Activated CD8-positive, alpha-beta memory T cell treated with anti-CD3 and anti-CD28 coated beads, Interleukin-2, amount 50 U/mL, for 4 hours (primary cell): ENCODE results near the gene TWSG1.
"Not testable (repeated sequence)": the region's sequence is repeated elsewhere in the genome, so short reads cannot be mapped to it uniquely, and the experiment has no call there.

Source experiments
- DNase-seq: peaks from one replicate; pipeline ENCODE4 v3.0.0-alpha.2; 2020

TWSG1 gene

DNA sequence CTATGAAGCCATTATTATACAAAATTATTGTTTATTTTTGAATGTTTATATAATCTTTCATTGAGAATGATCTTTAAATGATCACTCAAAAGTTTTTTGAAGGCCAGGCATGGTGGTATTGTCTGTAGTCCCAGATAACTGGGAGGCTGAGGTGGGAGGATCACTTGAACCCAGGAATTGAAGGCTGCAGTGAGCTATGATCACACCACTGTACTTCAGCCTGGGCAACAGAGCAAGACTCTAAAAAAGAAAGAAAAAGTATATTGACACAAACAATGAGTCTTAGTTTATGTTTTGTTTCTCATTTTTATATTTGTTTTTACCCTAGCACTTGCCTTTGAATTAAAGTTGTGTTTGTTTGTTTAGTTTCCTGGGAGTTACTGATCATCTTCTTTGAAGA lies 2.3 kb downstream of the TWSG1 start:
- DNase-seq, result no peak

DNA sequence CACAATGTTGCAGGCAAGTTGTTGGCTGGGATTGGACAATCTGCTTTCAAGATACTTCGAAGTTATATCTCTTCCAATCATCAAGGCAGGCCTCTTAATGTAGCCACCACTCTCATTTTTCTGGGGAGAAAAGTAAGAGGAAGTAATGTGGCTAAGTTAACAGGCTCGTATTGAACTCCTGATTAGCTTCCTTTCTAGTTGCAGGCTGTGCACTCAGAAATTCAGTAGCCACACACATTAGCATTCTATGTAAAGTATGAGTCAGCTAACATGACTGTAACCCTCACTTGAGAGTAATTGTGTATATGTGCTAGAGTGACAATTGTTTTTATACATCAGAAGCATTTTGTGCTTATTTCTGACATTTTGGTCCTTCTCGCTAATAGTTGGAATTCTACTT lies 3.3 kb downstream of the TWSG1 start:
- no peak for DNase-seq

DNA sequence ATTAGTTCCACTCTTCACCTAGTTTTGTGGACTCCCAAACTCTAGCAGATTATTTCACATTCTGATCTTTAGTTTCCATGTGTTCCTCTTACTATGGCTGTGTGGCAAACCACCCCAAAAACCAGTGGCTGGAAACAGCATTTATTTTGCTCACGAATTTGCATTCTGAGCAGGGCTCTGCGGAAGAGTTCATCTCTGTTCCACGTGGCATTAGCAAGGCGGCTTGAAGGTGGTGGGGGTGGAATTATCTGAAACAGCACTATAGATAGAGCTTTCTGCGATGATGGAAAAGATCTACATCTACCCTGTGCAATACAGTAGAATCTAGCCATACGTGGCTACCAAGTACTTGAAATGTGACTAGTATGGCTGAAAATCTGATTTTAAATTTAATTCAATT lies 5.9 kb downstream of the TWSG1 start:
- no peak for DNase-seq

DNA sequence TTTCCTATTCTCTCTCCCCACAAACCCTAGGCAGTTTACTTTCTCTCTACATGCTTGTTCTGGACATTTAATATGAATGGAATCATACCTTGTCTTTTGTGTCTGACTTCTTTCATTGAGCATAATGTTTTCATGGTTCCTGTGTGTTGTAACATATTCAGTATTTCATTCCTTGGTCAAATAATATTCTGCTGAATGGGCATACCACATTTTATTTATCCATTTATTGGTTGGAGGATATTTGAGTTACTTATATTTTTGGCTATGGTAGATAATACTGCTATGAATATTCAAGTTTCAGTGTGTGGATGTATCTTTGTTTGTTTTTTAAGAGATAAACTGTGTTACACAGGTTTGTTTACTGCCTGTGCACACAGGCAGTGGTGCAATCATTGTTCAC lies 9.0 kb downstream of the TWSG1 start:
- no peak for DNase-seq

DNA sequence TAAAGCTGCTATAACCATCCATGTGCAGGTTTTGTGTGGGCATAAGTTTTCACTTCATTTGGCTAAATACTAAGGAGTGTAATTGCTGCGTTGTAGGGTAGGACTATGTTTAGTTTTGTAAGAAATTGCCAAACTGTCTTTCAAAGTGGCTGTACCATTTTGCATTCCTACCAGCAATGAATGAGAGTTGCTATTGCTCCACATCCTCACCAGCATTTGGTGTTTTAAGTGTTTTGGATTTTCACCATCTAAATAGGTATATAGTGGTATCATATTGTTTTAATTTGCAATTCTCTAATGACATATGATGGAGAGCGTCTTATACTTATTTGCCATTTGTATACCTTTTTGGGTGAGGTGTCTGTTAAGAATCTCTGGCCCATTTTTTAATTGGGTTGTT lies 12.2 kb downstream of the TWSG1 start:
- DNase-seq, result no peak

DNA sequence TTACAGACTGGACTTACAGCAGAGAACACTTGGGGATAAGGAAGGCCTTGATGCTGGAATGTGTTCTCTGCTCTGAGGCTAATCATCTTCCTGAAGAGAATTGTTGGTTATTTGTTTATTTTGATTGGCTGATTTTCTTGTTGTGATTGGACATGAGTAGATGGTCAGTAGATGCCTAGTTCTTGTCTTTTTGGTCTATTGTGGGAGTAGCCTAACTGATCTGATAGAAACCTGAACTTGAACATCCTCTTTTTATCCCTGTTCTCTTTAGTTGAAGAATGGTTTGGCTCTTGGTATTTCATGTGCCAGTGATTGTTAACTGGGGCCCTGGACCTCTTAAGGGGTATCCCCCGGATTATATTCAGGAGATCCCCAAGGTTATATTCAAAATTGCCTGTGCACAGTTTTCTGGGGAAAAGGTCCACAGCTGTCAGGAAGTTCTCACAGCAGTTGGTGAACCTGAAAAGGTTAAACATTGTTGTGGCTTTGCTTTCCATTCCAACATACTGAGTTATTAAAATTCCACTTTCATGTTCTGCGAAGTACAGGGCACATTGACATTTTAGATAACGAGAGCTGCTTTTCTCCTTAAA lies 13.6 kb downstream of the TWSG1 start:
- DNase-seq, result no peak

DNA sequence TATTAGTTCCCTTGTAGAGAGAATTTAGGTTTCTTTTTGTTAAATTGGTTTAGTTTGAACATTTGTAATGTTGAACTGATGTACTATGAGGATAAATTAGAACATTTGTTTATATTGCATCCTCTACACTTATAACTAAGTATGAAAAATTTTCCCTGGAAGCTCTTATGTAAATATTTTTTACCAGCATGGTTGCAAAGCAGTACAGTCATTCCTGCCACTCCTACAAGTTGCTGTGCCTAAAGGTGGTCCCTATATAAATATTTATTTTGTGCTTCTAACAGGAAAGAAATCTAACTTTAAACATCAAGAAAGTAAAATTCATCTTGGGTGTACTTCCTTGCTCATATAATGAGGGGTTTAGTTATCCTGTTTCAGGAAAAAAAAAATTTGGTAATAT lies 14.2 kb downstream of the TWSG1 start:
- DNase-seq, result no peak

DNA sequence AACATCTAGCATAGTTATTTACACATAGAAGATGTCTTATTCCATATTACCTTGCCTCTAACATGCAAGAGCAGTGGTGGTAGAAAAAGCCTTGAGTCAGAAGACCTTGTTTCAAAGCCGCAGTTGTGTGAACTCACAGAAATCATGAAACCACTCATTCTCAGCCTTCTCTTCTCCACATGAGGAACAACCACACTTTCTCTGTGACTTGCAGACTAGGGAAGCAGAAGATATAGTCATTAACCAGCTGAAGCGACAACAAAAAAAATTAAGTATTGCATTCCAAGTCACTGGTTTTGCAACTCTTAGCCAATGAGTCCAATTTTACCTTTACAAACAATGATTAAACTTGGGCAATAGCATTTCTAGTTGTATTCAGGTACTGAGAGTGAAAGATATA lies 19.0 kb downstream of the TWSG1 start:
- DNase-seq, result no peak

DNA sequence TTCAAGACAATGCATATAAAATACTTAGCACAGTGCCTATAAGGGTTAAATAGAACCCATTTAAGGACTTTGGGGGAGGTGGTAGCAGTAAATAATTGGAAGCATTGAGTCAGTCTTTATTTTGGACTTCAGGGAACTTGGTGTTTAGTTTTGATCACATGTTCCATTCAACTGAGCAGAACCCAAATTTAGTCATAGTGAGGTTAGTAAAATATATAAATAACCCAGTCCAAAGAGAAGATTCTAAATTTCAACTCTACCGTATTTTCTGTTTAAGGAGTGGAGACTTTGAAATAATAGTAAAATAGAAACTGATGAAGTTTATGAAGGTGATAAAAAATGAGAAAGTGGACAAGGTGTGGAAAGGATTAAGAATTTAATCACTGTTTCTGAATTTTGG lies 19.7 kb downstream of the TWSG1 start:
- no peak for DNase-seq

DNA sequence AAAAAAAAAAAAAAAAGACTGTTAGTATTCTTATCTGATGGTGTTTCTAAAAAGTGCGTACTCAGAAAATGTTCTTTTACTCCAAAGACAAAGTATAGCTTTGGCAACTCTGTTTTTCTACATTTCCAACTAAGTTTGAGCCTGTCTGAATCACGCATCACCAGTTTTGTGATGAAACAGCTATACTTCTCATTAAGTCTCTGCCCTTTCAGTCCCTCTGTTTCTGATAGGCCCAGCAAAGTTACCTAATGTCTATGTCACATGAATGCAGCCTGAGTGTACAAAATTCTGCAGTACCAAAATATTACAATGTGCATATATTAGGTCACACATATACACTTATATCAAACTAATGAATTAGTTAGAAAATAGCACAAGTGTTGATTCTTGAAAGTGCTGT lies 22.4 kb downstream of the TWSG1 start:
- DNase-seq, result no peak

DNA sequence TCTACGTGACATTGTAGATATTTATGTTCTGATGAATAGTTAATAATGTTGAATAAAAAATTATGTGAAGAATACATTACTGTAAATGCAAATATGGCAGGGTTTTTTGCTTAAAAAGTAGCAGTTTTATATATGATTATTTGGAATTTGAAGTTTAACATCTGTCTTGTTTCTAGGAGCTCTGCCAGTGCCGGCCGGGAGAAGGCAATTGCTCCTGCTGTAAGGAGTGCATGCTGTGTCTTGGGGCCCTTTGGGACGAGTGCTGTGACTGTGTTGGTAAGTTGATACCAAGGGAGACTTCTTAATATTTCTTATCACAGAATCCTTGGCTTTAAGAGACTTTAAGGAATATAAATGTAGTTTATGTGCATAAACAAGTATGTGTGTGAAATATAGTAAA lies 25.2 kb downstream of the TWSG1 start:
- no peak for DNase-seq

DNA sequence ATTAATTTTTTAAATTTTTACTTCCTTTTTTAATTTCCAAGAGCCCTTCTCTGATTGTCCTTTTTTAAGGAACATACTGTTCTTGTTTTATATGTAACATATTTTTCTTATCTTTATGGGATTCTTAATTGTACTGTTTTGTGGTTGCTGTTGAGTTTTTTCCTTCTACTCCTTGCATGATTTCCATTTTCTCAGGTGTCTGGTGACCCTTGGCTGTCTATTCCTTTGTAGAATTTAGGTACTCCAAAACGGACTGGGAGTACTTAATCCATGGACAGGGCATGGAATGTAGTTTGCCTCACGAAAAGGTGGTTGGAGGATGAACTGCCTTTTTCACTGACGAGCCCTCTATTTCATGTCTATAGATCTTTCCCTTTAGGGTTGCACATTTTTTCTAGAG lies 26.6 kb downstream of the TWSG1 start:
- no peak for DNase-seq

DNA sequence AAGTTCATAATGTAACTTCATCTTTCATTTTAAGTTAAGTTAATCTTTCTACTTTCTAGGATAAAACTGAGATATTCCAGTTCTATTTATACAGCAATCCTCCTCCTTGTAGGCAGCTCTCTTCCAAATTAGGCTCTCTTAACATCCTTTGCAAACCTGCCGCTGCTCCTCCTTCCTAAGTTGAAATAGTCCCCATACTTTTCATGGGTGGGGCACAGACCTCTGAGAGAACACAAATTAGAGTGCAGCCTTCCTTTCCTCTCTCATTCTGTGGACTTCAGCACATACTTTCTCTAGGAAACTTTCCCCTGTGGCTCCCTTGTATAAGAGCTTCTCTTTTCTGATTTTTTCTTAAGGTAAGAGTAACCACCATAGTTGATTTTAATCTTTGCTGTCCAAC lies 28.3 kb downstream of the TWSG1 start:
- DNase-seq, result no peak

DNA sequence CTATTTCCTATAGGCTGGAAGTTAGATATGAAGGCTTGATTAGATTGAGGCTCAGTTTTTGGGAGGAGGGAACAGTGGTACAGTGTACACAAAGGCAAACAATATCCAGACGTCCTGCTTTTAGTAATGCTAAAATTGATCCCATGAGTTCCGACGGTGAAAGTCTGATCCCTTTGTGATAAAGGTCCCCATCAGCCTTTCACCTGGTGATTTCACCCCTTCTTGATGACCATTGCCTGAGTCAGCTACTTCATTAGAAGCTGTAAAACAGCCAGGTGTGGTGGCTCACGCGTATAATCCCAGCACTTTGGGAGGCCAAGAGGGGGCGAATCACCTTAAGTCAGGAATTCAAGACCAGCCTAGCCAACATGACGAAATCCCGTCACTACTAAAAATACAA lies 29.7 kb downstream of the TWSG1 start:
- no peak for DNase-seq

DNA sequence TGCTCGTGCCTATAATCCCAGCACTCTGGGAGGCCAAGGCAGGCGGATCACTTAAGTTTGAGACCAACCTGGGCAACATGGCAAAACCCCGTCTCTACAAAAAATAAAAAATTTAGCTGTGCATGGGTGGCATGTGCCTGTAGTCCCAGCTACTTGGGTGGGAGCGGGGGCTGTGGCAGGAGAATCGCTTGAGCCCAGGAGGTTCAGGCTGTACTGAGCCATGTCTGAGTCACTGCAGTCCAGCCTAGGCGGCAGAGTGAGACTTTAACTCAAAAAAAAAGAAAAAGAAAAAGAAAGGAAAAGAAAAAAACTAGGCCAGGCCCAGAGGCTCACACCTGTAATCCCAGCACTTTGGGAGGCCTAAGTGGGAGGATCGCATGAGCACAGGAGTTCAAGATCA lies 30.8 kb downstream of the TWSG1 start:
- DNase-seq, result no peak

DNA sequence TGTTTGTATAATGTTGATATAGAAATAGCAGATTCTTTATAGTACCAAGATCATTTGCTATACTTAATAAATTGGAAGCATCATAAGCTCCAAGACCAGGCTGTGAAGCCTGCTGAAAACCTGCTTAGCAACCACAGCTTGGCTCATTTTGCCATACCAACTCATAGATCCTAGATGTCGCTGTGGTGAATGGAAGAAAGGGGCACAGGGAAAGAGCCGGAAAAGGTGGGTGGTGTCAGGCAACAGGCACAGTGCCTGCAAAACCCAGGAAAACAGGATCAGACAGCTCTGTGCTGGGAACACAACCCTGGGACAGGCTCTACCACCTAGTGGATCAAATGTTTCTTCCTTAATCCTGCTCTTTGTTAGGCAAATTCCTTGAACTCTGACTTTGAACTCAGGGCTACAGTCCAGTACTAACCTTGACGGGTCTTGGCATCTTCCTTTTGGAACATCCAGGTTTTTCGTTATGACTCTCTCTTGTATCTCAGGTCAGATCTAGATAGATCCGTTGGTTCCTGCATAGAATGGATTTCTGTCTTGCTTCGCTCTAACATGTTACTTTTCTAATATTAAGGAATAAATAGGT lies 31.6 kb downstream of the TWSG1 start:
- no peak for DNase-seq

DNA sequence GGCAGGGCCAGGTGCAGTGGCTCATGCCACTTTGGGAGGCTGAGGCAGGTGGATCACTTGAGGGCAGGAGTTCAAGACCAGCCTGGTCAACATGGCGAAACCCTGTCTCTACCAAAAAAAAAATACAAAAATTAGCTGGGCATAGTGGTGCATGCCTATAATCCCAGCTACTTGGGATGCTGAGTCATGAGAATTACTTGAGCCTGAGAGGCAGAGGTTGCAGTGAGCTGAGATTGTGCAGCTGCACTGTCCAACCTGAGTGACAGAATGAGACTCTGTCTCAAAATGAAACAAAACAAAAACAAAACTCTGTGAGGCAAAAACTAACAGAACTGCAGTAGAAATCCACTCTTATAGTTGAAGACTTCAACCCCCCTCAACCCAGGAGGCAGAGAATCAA lies 38.7 kb downstream of the TWSG1 start:
- DNase-seq, result not testable (repeated sequence)

DNA sequence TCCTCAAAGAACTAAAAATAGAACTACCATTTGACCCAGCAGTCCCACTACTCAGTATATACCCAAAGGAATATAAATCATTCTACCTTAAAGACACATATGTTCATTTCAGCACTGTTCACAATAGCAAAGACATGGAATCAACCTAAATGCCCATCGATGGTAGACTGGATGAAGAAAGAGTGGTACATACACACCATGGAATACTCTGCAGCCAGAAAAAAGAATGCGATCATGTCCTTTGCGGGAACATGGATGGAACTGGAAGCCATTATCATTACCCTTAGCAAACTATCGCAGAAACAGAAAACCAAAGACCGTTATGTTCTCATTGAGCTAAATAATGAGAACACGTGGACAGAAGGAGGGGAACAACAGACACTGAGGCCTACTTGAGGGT lies 44.5 kb downstream of the TWSG1 start:
- DNase-seq, result no peak

DNA sequence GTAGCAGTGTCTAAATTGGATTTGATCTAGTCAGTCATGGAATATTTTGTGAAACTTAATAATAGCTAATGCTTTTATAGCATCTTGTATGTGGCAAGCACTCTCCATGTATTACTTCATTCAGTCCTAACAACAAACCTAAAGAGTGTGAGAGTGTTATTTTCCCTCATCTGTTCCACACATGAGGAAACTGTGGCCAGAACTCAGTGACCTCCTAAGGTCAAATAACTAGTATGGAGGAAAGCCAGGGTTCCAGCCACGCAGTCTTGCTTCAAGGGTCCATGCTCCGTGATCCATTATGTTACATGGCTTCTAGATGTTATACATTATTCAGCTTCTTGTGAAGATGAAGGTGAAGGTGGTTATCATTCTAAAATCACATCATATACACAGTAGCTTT lies 45.5 kb downstream of the TWSG1 start:
- no peak for DNase-seq

DNA sequence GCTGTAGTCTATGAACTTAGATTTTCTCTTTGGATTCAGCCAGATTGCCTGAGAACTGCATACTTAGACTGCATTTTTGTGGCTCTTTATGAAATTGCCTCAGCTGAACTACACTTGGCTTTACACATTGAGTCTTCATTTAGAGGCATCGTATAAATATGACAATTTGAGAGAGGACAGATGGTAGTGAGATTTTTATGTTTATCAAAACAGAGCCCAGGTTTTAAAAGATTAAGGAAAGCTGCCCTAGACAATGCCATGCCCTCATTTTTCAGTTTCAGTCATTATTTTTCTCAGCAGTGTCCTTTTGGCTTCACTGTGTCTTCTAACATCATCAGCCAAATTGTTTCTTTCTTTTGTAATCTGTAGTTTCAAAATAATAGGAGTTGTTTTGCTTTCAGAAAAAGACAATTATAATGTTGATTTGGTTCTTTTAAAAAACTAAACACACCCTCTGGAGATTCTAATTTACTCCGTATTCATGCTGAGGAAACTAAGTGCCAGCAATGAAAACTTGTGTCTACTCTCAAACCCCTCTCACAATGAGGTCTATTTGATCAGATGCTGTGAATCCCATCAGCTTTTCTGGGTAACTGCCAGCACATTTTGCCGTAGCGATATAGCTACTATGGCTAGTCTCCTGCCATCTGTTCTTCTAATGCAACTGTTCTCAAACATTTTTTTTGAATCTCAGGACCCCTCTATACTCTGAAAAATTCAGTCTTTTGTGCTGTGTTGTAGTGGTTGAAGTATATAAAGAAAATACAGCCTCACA lies 46.2 kb downstream of the TWSG1 start:
- no peak for DNase-seq

DNA sequence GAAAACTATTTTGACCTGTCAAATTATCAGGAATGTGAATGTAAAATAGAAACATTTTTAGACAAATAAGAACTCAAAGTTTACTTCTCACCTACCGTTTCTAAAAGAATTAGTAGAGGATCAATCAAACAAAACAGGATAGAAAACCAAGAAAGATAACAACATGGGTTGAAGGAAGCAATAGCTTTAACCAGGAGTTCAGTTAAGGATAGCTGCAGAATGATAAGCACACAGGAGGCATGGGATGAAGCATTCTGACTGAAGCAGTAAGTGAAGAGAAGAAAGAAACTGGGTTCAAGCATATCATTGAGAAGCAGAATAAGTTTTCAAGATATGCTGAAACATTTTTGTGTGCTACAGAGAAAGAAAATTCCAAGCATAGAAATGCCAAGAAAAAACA lies 52.3 kb downstream of the TWSG1 start:
- DNase-seq, result no peak

DNA sequence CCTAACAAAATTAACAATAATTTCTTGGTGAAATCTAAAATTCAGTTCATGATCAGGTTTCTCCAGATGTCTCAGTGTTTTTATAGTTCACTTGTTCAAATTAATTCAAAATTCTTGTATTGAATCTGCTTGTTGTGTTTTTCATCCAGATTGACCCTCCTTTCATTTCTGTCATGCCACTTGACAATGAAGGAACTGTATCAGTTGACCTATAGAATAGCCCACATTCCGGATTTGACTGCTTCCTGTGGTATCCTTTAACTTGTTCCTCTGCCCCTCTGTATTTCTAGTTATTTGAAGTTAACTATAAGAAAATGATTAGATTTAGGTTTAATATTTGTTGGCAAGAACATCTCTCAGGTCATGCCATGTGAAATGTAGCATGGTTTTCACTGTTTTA lies 53.3 kb downstream of the TWSG1 start:
- no peak for DNase-seq

DNA sequence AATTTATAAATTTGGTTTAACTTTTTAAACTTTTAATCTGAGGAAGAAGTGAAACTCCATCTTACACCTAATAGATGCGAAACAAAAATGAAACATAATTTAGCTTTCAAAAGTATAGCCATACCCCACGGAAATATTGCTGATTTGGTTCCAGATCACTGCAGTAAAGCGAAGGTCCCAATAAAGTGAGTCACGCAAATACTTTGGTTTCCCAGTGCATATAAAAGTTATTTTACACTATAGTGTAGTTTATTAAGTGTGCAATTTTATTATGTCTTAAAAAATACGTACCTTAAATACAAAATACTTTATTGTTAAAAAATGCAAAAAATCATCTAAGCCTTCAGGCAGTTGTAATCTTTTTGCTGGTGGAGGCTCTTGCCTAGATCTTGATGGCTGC lies 55.1 kb downstream of the TWSG1 start:
- DNase-seq, result no peak

DNA sequence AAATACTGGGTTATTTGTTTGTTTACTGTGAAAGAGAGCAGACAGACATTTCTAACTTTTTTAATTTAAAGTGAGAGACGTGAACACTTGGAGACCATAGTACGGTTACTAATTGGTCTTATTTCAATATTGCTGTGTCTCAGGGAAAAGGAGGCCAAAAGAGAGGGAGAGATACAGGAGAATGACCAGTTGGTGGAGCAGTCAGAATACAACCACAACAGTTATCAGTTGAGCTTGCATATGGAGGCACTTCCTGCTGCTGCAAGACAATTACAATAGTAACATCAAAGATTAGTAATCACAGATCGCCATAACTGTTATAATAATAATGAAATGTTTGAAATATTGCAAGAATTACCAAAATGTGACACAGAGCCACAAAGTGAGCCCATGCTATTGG lies 58.2 kb downstream of the TWSG1 start:
- DNase-seq, result no peak

DNA sequence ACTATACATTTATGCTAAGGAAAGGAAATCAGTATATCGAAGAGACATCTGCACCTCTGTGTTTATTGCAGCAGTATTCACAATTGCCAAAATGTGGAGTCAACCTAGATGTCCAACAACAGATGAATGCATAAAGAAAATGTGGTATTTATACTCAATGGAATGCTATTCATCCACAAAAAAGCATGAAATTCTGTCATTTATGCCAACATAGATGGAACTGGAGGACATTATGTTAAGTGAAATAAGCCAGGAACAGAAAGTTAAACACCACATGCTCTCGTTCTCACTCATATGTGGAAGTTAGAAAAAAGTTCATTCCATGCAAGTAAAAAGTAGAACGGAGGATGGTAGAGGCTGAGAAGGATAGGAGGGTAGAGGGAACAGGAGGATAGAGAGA lies 59.5 kb downstream of the TWSG1 start:
- DNase-seq, result no peak
